Measurements from ENCODE around the gene C4orf50.

C4orf50 gene

GRCh38 chr4:6001680-6002491 is 16.3 kb downstream of the C4orf50 start:
- DNase-seq (ENCODE audit: low read depth), result no peak
- no peak for TF ChIP-seq CTCF (conservative IDR thresholded peaks at IDR 0.05; ENCODE audit: low read depth, low read length)
- H3K4me3 ChIP-seq (ENCODE audit: low read length), result no peak overlapping the region

DNA sequence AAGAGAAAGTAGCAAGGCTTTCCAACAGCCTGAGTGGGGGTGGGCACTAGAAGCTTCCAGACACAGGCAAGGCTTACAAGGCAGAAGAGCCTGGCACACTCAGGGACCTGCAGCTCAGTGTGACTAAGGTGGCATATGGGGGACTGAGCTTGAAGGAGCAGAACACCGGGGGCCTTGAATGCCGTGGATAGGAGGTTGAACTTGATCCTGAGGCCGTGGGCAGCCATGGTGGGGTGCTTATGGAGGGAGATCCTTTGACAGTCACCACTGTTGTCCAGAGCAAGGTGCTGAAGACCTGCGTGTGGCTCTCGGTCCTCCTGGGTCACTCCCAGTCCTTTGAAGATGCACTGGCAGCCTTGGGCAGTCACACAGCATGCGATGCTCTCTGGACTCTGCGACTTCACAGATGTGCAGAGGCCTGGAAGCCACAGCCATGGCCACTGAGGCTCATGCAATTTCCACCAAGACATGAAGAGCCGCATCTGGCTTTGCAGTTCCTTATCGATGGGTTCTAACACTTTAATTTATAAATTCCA is 18.3 kb downstream of the C4orf50 start:
- H3K4me3 ChIP-seq (ENCODE audit: low read length), result no peak overlapping the region
- no peak for TF ChIP-seq CTCF (conservative IDR thresholded peaks at IDR 0.05; ENCODE audit: low read depth, low read length)
- DNase-seq (ENCODE audit: low read depth), result no peak

DNA sequence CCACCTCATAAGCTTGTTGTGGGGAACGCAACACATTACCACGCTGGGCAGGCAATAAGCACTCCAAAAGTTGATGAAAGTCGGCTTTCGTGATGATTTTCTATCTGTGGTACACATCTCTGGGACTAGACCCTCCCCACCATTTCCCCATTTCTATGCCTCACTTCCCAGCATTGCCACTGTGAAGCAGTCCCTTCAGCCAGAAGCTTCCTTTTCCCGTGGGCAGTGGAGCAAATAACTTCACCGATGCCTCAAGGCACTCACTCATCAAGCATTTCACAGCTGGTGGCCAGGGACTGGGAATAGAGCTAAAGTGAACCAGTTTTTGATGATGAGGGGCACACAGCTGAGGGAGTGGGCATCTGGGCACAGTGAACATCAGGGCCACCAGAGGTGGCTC is 18.9 kb downstream of the C4orf50 start:
- no peak overlapping the region for H3K4me3 ChIP-seq (ENCODE audit: low read length)
- no peak for DNase-seq (ENCODE audit: low read depth)
- TF ChIP-seq CTCF (conservative IDR thresholded peaks at IDR 0.05; ENCODE audit: low read depth, low read length), result no peak

DNA sequence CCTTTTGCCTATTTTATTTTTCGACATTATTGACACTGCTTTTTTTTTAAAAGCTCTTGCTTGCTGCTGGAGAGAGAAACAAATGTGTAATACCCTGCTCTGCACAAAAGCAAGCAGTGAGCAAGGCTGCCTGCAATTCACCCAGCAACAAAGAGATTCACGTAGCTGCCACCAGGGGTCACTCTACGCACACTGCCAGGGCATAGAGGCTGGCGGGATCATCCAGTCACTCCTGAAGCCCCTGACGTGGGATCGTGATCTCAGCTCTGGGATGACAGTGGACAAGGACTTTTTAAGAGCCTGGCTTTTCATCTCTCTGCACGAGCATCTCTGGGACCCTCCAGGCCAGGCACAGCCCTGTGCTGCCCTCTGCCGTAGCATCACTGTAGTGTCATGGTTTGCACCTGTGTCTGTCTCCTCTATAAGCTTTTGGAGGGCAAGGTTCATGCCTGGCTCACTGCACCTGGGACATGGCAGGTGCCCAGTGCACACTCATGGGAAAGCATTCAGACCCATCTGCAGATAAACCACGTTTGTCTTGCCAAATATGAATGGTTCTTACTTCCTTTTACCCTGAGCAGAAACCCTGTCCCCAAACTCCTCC is 19.8 kb downstream of the C4orf50 start:
- H3K4me3 ChIP-seq (ENCODE audit: low read length), result no peak overlapping the region
- DNase-seq (ENCODE audit: low read depth), result peak; percentile 6
- TF ChIP-seq CTCF (conservative IDR thresholded peaks at IDR 0.05; ENCODE audit: low read depth, low read length), result peak; percentile 99

GRCh38 chr4:5996641-5997040 is 21.6 kb downstream of the C4orf50 start:
- TF ChIP-seq CTCF (conservative IDR thresholded peaks at IDR 0.05; ENCODE audit: low read depth, low read length), result no peak
- no peak for DNase-seq (ENCODE audit: low read depth)
- H3K4me3 ChIP-seq (ENCODE audit: low read length), result no peak overlapping the region

GRCh38 chr4:5995901-5996623 is 22.2 kb downstream of the C4orf50 start:
- TF ChIP-seq CTCF (conservative IDR thresholded peaks at IDR 0.05; ENCODE audit: low read depth, low read length), result no peak
- DNase-seq (ENCODE audit: low read depth), result no peak
- H3K4me3 ChIP-seq (ENCODE audit: low read length), result no peak overlapping the region
